ENCODE data around the gene ZNF516.

- TF ChIP-seq CTCF (IDR thresholded peaks at IDR 0.05) (no peak), POLR2A (IDR thresholded peaks at IDR 0.05) (no peak)
Measured at GRCh38 chr18:76317136-76317535, 177.9 kb downstream of the ZNF516 start.
